ENCODE results near the gene ATPAF1. TPM values are rescaled to one million over a fixed set of nuclear protein-coding genes. Genes with fewer than 3 reads are reported as not detected.

ATPAF1 gene
- total and polyA plus RNA-seq, 9 of the 15 experiments (the other 6 are each of a cell fraction or from before 2014, with no cell fraction given), result 6.3 to 56.2 (median 27.4) TPM

GRCh38 chr1:46603858-46604549 lies 64.2 kb downstream of the ATPAF1 start, which contains the start of gene MKNK1:
Gene MKNK1 (minus strand): TSS chr1:46604268. CDS start chr1:46583327, 20,941 bp downstream.
- ATAC-seq (peak; percentile 98), DNase-seq (ENCODE audit: extremely low read depth in 1 of 4, low spot score in 3 of 4) (peak; percentile 99 to 100 (median 100)), FAIRE-seq (peak; percentile 90)
- Histone ChIP-seq H3K4me2 (ENCODE audit: insufficient read depth, low read length) (peak within 1 kb of the TSS; percentile 91), H3K79me2 (ENCODE audit: control insufficient read depth, insufficient read depth, low read length) (peaks cover 14% of the 10 kb centered on the region), H3K27ac (ENCODE audit: extremely low read depth, low read depth, low read length) (peak within 1 kb of the TSS; percentile 65), H3K36me3 (ENCODE audit: control insufficient read depth, insufficient read depth, low read length) (peaks cover 9% of the 10 kb centered on the region; the same call in 2 of the 3 replicates), H3K9ac (ENCODE audit: insufficient read depth in 1 of 2, low read depth in 2 of 2, low read length in 2 of 2) (peak within 1 kb of the TSS; percentile 75 to 98), H3K9me1 (ENCODE audit: control insufficient read depth, insufficient read depth, low read length) (no peaks in the 10 kb centered on the region), H3K4me3 (peak within 1 kb of the TSS; percentile 64), H2AFZ (ENCODE audit: low read depth, low read length) (peak within 1 kb of the TSS; percentile 96), H3K4me1 (replicated peaks in 1 of 2; ENCODE audit: control insufficient read depth in 2 of 2, insufficient read depth in 2 of 2, low read length in 2 of 2) (peaks cover 6 to 29% of the 10 kb centered on the region in 2 experiments), H4K20me1 (replicated peaks; ENCODE audit: control insufficient read depth, insufficient read depth, low read length) (no peaks in the 10 kb centered on the region), H3K27me3 (ENCODE audit: control insufficient read depth in 2 of 2, insufficient read depth in 2 of 2, low read length in 2 of 2) (no peaks in the 10 kb centered on the region), H3K9me3 (replicated peaks; ENCODE audit: control insufficient read depth, insufficient read depth, low read depth, low read length) (no peaks in the 10 kb centered on the region)
- intact Hi-C loops (cut with micrococcal nuclease) (no loop called here), in situ Hi-C loops (cut with MboI) (no loop called here)
- BruUV-seq (replicated peaks), result TSS peak; percentile 64
- POLR2A ChIA-PET, result interaction anchor here (0.6 to 4.1 kb wide), 26 partner anchors 8 to 387 kb away, joined by 3 to 38 read pairs (median 4); partner anchors contain the start of genes EFCAB14, MOB3C and NSUN4
- under 1% methylated on average over 53 of the region's 53 CpGs for WGBS (ENCODE audit: insufficient coverage, low coverage, missing lambda C conversion rate)
- CTCF ChIA-PET (ENCODE audit: low intra/inter-chr PET ratio), result no interaction called here
- TF ChIP-seq ZNF232 (CRISPR knock-in tag; IDR thresholded peaks at IDR 0.05), result no peak
- 0 out of 2 replicates have a peak, but pooled peaks have one; percentile 28 for TF ChIP-seq NBN (IDR thresholded peaks at IDR 0.05; ENCODE audit: low read depth)
- TF ChIP-seq CHCHD3 (CRISPR knock-in tag; IDR thresholded peaks at IDR 0.05), result no peak
- TF ChIP-seq OTX1 (CRISPR knock-in tag; IDR thresholded peaks at IDR 0.05), result peak; percentile 57; the same call in 1 of the 2 replicates
- no peak for TF ChIP-seq ZNF431 (CRISPR knock-in tag; IDR thresholded peaks at IDR 0.05)
- no peak for TF ChIP-seq ZSCAN29 (IDR thresholded peaks at IDR 0.05)
- TF ChIP-seq USF2 (CRISPR knock-in tag; IDR thresholded peaks at IDR 0.05), result no peak
- TF ChIP-seq CREBBP (IDR thresholded peaks at IDR 0.05; ENCODE audit: low read depth, low read length), result no peak
- no peak for TF ChIP-seq SFPQ (IDR thresholded peaks at IDR 0.05; ENCODE audit: low read depth, low read length)
- TF ChIP-seq CEBPG (CRISPR knock-in tag; IDR thresholded peaks at IDR 0.05), result no peak
- no peak for TF ChIP-seq CEBPG (tag; conservative IDR thresholded peaks at IDR 0.05 in 1 of 2, IDR thresholded peaks at IDR 0.05 in 1 of 2)
- TF ChIP-seq SMAD2 (IDR thresholded peaks at IDR 0.05; ENCODE audit: low read depth, low read length), result no peak
- no peak for TF ChIP-seq CHD2 (IDR thresholded peaks at IDR 0.05; ENCODE audit: low read depth, low read length)
- TF ChIP-seq MTA3 (IDR thresholded peaks at IDR 0.05; ENCODE audit: borderline replicate concordance), result peak; percentile 86; the same call in 1 of the 2 replicates
- TF ChIP-seq TEAD1 (CRISPR knock-in tag; IDR thresholded peaks at IDR 0.05), result peak in 1 of 2 experiments; percentile 81; a peak in 1 of 4 replicates

All from K562 (cell line).